ENCODE measurements around the gene KIAA1328. TPM values are rescaled to one million over a fixed set of nuclear protein-coding genes. Genes with fewer than 3 reads are reported as not detected.

Gene KIAA1328
- total and polyA plus RNA-seq, 2 donors (not counting 3 experiments of a cell fraction or from before 2014, with no cell fraction given), result 2.7 to 6.5 TPM

GRCh38 chr18:37275237-37275741 lies 446.4 kb downstream of the KIAA1328 start:
- FAIRE-seq (no peak), DNase-seq (ENCODE audit: low read depth, low spot score) (no peak)
- no TSS peak for BruUV-seq (replicated peaks)
- Histone ChIP-seq H3K4me1 (ENCODE audit: control insufficient read depth, extremely low read depth, insufficient read depth, low read length) (no peaks in the 10 kb centered on the region), H3K9me3 (replicated peaks; ENCODE audit: control insufficient read depth, insufficient read depth, low read length) (no peaks in the 10 kb centered on the region), H3K4me3 (replicated peaks in 1 of 3; ENCODE audit: insufficient read depth in 1 of 3, low read depth in 1 of 3, low read length in 3 of 3) (no peak overlapping the region), H3K9ac (replicated peaks; ENCODE audit: extremely low read depth, insufficient read depth, low read length) (no peak overlapping the region), H3K27me3 (ENCODE audit: control insufficient read depth in 2 of 2, insufficient read depth in 2 of 2, low read length in 2 of 2) (peaks cover 7 to 9% of the 10 kb centered on the region in 2 experiments), H3K79me2 (ENCODE audit: control insufficient read depth, insufficient read depth, low read length) (no peaks in the 10 kb centered on the region), H3K9me1 (replicated peaks; ENCODE audit: control insufficient read depth, extremely low read depth, insufficient read depth, low read length) (no peaks in the 10 kb centered on the region), H3K27ac (ENCODE audit: insufficient read depth, low read depth, low read length) (no peak overlapping the region), H3K4me2 (ENCODE audit: insufficient read depth, low read length) (no peak overlapping the region), H3K36me3 (ENCODE audit: control insufficient read depth in 2 of 2, extremely low read depth in 1 of 2, insufficient read depth in 2 of 2, low read length in 2 of 2) (no peaks in the 10 kb centered on the region), H4K20me1 (replicated peaks; ENCODE audit: control insufficient read depth, extremely low read depth, insufficient read depth, low read length) (no peaks in the 10 kb centered on the region), H2AFZ (ENCODE audit: low read depth, low read length) (no peak overlapping the region)
- dilution Hi-C loops (cut with MboI; ENCODE audit: extremely low pct_ligation_motif_present, low sequenced_read_pairs) (no loop called here), intact Hi-C loops (cut with micrococcal nuclease) (no loop called here)
- ChIA-PET CTCF (no interaction called here), POLR2A (no interaction called here)
- TF ChIP-seq MYC (IDR thresholded peaks at IDR 0.05; ENCODE audit: low read depth, low read length), result no peak
- TF ChIP-seq JUN (IDR thresholded peaks at IDR 0.05; ENCODE audit: borderline replicate concordance, insufficient read depth, insufficient read length, low read depth), result no peak
- TF ChIP-seq EZH2 (IDR thresholded peaks at IDR 0.05; ENCODE audit: borderline replicate concordance, low read depth, low read length, severe bottlenecking), result no peak
- TF ChIP-seq POLR2AphosphoS5 (IDR thresholded peaks at IDR 0.05; ENCODE audit: insufficient read depth, low read depth, low read length), result no peak
- no peak for TF ChIP-seq GATA2 (IDR thresholded peaks at IDR 0.05; ENCODE audit: insufficient read depth, insufficient read length, low read depth, low read length)
- TF ChIP-seq CTCF (IDR thresholded peaks at IDR 0.05; ENCODE audit: extremely low read depth in 1 of 2, insufficient read depth in 1 of 2, low read depth in 1 of 2, low read length in 2 of 2), result no peak
